CD4-positive, alpha-beta T cell treated with Interleukin-17A for 1 hour (primary cell): Measurements from ENCODE around the gene COL28A1.
"Not testable (repeated sequence)": the region's sequence is repeated elsewhere in the genome, so short reads cannot be mapped to it uniquely, and the experiment has no call there.

ENCODE experiments used
- DNase-seq: peaks from one replicate; pipeline ENCODE4 v3.0.0-alpha.2; 2020

COL28A1 gene

DNA sequence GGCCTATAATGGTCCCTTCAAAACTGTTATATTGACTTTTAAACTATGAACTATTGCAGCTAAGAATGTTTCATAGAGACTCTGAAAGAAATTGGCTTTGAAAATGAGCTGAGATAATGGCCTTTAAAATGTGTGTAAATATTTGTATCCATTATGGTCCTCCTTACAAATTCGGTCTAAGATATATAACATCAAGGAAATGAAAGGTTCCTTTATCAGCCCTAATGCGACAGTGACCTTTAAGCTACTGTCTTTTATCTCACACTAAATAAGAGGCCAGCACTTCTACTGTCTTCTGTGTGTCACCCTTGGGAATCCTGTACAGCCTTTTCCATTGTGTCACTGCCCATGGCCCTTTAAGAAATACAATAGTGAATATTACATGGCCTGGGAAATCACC, 19.5 kb downstream of the COL28A1 start:
- DNase-seq: no peak

DNA sequence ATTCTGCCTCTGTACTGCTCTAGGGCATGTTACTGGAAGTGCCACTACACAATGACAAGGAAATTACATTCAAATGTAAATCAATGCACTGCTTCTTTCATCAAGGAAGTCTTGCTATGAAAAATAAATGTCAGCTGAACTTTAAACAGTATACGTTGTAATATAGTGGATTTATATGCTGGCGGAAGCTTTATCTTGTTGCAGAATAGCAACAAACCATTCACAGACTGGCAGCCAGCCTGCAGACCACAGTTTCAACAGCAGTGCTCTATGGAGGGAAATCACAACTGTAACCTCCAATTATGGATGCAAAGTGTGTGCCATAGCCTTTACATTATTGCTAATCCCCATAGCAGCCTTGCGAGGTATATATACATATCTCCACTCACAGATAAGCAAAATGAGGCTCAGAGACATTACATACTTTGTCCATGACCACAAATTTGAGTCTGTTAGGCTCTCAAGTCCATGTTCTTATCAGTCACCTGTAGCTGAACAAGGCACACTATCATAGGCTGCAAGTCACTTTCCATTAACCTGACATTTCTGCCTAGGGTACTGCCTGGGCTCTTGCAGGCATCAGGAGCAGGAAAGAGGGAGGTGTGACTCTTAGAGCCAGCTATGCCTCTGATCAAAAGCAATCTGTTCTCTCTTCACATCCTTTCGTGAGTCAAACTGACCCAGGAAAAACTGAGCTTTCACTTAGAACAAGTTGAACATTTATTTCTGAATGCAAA, 22.6 kb downstream of the COL28A1 start:
- DNase-seq: no peak

DNA sequence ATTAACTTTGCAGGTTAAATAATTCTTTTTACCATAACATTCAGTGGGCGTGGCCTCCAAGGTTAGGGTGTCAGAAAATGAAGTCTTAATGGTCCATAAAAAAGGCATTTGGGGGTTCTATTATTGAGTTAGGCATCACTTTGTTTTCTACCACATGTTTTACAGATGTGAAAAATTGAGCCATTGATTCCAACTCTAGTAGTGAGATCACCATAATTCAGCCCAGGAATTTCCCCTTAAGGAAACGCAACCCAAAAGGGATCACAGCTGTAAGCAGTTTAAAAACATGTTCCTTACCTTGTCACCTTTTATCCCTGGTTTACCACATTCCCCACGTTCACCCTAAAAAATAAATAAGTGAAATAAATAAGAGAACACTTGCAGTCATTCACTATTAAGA, 24.9 kb downstream of the COL28A1 start:
- no peak for DNase-seq

DNA sequence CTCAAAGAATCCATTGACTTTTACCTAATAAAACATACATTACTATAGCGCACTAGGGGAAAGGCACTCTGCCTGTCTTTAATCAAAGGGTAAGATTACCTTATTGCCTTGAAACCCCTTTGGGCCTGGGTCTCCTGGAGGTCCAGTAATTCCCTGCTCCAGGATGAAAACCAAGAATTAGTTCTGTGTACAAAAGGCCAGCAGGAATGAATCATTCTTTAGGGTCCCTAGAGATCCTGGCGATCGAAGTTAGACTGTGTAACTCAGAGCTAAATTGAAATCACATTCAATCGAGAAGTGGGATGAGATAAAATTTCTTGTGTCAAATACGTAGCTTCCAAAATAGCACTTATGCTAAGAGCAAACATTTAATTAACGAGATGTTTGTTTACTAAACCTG, 29.8 kb downstream of the COL28A1 start:
- no peak for DNase-seq

DNA sequence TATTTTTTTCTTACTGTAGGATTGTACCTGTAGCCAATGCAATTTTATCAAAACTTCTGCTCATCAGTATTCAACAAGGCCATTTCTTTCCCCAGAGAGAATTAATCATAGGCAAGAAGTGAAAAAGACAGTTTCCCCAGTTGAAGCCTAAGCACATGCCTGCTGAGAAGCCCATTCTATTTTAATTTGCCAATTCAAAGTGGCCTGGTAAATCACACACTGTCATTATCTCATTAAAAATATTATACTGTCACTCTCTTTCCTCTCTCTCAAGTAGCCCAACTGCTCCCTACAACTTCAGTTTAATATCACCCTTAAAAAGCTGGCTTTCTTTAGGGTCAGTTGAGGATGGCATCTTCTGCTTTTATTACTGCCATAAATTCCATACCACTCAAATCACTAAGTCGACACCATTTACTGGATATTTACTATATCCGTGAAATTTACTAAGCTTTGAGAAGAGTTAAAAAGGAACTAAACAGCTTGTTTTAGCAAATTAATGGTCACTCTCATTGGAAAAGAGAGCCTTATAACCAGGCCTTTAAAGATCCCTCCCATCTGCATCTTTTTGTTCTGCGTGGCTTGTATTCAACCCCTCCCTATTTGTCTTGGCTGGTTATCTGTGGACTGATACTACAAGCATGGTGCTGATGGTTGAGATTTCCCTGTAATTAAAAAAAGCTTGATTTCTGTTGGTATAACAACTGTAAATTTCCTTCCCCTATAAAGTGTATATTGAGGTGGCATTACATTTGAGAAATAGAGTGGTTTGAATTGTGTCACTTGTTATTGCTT, 30.6 kb downstream of the COL28A1 start:
- no peak for DNase-seq

DNA sequence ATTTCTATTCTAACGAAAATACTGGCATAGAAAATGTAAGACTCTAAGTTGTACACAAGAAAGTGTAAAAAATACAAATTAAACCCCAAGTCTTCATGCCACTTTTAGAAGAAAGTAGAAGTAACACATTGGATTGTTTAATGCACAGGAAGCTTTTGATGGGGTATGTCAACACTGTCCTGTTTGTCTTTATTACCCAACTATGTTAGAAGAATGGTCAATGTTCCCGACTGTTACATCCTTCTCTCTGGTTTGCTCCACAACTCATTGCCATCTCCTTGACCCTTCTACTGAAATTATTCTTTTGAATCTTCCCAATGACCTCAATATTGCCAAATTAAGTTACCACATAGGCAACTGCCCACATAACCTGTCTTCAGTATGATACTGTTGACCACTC, 35.8 kb downstream of the COL28A1 start:
- no peak for DNase-seq

DNA sequence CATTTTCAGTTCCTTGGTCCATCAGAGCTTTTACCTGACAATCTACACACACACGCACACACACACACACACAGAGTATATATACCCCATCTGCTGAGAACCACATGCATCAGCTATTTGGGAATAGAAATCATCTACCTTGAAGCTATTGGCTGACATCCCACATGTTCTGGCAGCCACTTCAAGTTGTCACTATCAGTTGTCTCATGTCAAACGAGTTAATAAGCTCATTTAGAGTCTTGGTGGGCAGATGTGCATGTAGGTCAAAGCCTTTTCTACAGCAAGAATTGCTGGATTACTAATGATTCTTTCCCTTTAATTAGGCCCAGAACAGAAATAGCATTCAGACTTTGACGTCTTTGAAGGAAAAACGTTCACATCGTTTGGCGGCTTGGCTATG, 36.8 kb downstream of the COL28A1 start:
- DNase-seq: no peak

DNA sequence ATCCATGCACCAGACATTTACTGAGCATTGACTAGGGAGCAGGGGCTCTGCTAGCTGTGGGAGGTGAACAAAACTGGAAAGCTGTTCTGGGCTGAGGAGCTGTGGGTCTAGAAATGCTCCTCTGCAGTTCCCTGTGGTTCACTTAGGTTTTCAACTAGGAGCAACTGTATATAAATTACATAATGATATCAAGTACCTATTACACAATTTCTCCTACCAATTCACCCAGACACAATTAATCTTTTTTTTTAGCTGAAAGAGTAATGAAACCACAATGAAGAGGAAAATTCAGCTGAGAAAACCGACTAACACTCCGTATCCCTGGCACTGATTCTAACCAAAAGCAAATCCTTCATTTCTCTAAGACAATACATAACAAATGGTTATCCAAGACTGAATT, 39.4 kb downstream of the COL28A1 start:
- no peak for DNase-seq

DNA sequence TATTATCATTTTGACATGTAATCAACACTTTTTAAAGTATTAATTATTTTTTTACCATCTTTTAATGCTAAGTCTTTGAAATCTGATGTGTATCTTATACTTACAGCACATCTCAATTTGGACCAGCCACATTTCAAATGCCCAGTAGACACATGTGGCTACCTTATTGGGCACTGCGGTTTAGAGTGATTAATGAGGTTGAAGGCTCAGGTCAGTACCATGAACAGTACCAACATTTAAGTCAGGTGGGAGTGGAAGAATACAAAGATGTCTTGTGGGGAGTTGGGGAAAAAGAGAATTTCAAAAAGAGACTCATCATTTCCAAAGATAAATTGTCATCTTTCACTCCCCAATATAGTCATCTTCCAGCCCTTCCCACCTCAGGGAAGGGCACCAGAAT, 40.5 kb downstream of the COL28A1 start:
- no peak for DNase-seq

DNA sequence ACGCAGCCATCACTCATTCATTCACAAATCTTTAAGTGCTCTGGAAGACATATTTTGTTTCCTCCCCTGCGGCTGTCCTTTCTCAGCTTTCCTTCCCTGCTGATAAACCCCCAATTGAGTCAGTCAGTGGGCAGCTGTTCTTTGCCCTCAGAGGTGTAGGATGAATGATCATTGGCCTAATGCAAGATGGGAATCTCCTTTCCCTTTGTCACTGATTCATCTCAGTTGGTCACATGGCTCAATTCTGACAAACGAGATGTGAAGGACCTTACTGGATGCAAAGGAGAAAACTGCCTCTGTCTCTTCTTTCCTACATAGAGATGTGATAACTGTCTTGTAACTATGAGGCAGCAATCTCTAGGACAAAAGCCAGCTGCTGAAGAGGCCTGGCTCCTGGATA, 44.6 kb downstream of the COL28A1 start:
- DNase-seq: no peak

DNA sequence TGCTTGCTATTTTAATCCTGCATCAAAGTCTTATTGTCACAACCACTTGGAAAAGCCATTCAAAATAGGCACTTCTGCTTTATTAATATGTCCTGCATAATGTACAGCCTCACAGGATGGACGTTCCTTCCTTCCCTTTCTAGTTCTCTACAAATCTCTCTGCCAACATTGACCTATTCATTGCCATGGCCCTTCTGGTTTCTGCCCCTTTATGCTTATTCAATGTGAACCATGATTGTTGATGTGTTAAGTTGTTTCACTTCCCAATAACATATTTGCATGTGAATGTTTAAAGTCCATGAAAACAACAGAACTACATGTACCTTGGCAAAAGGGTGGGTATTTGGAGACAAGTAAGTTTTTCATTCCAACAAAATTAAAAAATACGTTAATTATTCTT, 45.7 kb downstream of the COL28A1 start:
- DNase-seq: no peak

DNA sequence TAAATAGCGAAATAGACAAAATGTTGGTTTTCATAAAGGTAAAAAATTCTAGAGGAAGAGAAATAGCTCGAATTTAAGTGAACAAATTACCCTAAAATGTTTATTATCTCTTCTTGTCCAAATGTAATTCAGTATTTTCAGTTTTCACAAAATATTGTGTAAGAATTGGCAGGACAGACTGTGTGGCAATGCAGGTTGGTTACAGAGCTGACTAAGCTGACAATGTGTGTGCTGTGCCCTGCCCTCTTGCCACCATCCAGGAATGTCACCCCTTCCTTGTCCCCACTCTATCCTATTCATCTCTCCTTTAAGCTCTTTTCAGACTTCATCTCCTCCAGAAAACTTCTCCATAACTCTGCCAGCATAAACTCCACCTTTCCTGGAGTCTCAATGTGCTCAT, 46.1 kb downstream of the COL28A1 start:
- DNase-seq: no peak

DNA sequence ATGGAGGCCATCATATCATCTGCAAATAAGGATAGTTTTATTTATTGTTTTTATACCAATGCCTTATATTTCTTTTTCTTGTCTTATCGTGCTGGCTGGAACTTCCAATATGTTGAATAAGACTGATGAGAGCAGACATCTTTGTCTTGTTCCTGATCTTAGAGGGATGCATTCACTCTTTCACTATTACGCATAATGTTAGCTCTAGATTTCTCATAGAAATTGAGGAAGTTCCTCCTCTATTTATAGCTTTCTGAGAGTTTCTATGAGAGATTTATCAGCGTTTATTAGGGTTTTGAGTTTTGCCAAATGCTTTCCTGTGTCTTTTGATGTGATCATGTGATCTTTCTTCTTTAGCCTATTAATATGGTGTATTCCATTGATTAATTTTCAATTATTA, 49.3 kb downstream of the COL28A1 start:
- DNase-seq: no peak

DNA sequence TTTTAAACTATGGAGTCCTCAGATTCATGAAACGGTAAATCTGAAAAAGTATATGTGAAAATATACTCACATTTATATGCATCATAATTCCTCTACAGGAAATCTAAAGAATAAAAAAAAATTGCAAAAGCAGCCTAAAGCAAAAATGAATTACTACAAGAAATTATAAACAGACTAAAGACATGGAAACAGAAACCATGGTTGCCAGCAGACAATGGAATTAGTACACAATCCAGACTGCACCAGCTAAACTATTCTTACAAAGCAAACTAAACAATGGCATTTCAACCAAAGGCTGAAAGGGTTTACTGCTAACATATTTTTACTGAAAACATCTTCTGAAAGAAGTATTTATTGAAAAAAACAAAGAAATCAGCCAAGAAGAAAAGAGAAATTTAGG, 51.6 kb downstream of the COL28A1 start:
- DNase-seq: no peak

DNA sequence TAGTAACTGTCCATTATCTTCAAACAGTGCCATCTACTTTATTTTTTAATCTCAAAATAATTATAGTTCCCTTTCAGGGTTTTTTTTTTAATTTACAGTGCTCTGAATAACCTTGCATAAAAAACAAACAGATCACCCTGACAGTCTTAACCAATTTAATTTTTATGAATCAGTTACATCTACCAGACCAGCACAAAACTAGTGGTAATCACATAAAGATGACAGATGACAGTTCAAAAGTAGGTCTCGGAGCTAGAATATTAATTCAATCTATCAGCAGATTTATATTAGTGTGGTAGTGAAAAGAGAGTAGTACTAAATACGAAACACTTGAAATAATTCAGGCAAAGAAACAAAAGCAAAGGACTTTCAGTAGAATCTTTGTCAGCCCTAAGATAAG, 53.9 kb downstream of the COL28A1 start:
- DNase-seq: no peak

DNA sequence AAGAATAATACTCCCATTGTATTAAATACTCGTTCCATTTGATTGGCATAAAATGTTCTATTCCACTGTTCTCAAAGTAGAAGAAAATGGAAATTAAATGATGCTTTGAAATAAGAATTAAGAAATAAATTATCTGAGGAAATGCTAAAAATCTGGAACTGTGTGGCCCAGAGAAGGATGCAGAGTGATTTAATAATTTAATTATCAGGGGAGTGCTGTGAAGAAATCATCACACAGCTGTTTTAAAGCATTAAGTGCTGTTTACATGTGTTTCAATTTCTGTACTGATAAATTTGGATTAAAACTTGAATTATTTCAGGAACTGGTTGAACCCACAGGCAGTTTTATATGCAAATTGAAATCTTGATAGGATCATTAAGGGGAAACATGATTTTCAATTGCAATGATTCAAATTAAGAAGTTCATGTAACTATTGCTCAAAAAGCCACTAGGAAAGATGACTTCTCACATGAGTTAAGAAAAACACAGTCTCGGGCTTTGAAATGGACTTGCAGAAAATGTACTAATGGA, 56.3 kb downstream of the COL28A1 start:
- no peak for DNase-seq

DNA sequence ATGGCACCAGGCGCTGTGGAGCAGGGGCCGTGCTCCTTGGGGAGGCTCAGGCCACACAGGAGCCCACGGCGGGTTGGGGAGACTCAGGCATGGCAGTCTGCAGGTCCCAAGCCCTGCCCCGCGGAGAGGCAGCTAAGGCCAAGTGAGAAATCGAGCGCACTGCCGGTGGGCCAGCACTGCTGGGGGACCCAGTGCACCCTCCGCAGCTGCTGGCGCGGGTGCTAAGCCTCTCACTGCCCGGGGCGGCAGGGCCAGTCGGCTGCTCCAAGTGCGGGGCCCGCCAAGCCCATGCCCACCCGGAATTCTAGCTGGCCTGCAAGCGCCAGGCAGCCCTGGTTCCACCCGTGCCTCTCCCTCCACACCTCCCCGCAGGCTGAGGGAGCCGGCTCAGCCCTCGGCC, 57.1 kb downstream of the COL28A1 start:
- DNase-seq: no peak

DNA sequence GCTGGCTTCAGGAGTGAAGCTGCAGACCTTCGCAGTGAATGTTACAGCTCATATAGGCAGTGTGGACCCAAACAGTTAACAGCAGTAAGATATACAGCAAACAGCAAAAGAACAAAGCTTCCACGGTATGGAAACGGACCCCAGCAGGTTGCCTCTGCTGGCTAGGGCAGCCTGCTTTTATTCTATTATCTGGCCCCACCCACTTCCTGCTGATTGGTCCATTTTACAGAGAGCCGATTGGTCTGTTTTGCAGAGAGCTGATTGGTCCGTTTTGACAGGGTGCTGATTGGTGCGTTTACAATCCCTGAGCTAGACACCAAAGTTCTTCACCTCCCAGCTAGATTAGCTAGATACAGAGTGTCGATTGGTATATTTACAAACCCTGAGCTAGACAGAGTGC, 58.0 kb downstream of the COL28A1 start:
- DNase-seq: not testable (repeated sequence)

DNA sequence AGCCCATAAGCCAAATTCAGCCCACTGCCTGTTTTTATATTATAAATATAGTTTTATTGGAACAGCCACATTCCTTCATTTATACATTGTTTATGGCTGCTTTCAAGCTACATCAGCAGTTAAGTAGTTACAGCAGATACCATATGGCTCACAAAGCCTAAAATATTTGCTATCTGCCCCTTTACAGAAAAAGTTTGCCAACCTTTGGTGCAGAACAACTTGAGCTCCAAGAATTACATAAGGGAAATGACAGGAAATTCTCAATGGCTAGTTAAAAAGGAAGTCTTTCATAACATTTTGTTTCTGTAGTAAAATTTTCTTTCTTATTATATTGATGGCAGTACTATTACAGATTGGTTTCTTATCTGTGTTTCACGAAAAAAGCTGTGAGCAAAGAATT, 59.3 kb downstream of the COL28A1 start:
- no peak for DNase-seq

DNA sequence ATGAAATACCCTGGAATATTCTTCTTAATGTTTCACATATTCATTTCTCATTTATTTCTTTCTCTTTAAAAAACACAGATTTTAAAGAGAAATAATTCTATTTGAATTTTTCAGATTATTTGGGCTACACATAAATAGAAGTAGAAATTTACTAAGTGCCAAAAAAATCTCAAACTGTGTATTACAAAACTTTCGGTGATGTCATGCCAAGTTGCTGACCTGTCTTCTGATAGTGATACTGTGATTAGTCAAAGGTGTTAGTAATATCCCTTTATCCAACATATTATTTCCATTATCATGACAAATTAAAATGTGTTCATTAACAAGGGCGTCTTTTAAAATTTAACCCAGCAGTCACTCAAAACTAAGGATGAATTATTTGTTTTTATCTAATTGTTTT, 60.1 kb downstream of the COL28A1 start:
- DNase-seq: no peak

DNA sequence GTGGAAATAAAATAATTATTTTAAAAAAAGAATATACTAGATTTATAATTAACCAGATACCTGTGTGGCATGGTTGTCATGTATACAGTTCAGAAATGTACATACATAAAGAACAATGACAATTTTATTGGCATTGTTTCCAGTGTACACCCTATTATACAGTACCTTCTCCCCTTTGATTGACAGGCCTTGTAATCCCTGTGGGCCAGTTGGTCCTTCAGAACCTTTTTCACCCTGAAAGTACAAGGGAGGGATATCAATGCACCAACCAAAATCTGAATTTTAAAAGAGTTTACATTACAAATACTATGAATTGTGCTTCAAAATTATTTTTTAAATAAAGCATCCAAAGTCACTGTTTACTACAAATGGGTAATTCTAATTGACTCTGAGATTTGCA, 61.2 kb downstream of the COL28A1 start:
- no peak for DNase-seq

DNA sequence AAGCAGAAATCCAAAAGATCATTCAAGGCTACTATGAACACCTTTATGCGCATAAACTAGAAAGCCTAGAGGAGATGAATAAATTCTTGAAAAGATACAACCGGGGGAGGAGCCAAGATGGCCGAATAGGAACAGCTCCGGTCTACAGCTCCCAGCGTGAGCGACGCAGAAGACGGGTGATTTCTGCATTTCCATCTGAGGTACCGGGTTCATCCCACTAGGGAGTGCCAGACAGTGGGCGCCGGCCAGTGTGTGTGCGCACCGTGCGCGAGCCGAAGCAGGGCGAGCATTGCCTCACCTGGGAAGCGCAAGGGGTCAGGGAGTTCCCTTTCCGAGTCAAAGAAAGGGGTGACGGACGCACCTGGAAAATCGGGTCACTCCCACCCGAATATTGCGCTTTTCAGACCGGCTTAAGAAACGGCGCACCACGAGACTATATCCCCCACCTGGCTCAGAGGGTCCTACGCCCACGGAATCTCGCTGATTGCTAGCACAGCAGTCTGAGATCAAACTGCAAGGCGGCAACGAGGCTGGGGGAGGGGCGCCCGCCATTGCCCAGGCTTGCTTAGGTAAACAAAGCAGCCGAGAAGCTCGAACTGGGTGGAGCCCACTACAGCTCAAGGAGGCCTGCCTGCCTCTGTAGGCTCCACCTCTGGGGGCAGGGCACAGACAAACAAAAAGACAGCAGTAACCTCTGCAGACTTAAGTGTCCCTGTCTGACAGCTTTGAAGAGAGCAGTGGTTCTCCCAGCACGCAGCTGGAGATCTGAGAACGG, 70.5 kb downstream of the COL28A1 start:
- DNase-seq: not testable (repeated sequence)

DNA sequence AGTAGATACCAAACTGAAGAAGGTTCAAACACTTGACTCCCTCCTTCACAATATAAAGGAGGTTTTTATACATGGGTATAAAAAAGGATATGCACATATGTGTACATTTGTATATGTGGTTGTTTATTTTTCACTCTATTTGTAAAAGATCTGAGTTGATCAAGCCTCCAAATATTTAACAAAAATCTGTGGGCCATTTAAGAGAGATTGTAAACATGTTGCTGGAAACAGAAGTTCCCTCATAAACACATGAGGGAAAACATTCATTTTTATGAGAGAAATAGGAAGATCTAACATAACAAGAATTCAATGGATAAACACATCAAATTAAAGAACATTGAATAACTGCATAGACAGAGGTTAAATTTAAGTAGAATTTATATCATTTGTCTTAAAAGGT, 81.7 kb downstream of the COL28A1 start:
- no peak for DNase-seq

DNA sequence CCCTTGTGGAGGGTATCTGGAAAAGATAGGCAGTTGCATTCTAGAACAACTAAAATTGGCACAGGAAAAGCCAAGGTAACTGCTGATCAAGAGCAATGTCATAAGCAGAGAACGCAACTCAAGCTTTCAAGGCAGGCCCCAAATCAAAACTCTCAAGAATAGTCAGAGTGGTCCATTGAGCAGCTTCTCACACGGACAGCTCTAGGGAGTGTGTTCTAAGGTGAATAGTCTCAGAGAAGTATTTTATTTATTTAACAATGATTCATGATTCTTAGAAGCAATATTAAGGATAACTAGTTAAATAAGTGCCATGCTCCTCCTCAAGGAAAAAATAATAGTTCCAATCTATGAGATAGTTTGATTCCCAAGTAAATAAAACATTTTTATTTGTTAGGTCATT, 83.0 kb downstream of the COL28A1 start:
- no peak for DNase-seq
